Measurements from ENCODE around the gene S100A7. TPM values are rescaled to one million over a fixed set of nuclear protein-coding genes. Genes with fewer than 3 reads are reported as not detected.

Gene S100A7
- total and polyA plus RNA-seq, 9 of the 15 experiments (the other 6 are each of a cell fraction or from before 2014, with no cell fraction given), result not detected

DNA sequence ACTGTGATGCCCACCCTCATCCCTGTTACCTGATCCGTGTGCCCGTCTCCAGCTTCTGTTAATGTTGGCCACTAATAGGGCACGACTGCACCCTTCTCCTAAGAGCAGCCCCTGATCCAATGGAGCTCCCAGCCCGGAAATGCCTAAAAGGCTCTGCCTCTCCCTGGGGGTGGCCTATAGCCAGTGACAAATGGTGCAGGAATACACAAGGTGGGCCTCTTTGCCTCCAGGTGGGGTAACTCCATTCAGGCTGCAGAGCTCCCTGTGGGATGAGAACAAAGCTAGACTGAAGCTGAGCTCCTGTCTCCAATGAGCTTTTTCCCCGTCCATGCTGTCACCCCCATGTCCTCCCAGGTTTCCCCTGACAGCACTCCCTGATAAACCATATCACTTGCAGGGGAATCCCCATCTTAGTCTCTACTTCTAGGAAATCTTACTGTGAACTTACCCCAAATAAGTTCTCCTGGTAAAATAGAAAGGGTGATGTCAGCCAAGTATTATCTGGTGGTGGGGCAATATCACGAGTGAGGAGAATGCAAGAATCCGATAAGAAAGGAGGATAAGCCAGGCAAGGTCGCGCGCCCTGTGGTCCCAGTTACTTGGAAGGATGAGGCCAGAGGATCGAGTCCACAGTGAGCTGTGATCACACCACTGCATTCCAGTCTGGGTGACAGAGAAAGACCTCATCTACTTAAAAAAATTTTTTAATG is 25.6 kb downstream of the S100A7 start (continued):
- TF ChIP-seq, protein P1, sequence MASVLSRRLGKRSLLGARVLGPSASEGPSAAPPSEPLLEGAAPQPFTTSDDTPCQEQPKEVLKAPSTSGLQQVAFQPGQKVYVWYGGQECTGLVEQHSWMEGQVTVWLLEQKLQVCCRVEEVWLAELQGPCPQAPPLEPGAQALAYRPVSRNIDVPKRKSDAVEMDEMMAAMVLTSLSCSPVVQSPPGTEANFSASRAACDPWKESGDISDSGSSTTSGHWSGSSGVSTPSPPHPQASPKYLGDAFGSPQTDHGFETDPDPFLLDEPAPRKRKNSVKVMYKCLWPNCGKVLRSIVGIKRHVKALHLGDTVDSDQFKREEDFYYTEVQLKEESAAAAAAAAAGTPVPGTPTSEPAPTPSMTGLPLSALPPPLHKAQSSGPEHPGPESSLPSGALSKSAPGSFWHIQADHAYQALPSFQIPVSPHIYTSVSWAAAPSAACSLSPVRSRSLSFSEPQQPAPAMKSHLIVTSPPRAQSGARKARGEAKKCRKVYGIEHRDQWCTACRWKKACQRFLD (CRISPR knock-in tag; IDR thresholded peaks at IDR 0.05), result no peak
- TF ChIP-seq HCFC1 (IDR thresholded peaks at IDR 0.05; ENCODE audit: low read depth, low read length) (no peak), ARID2 (IDR thresholded peaks at IDR 0.05) (no peak), CBX1 (IDR thresholded peaks at IDR 0.05; ENCODE audit: low read depth) (no peak), ZNF717 (CRISPR knock-in tag; IDR thresholded peaks at IDR 0.05) (no peak), ZNF175 (CRISPR knock-in tag; IDR thresholded peaks at IDR 0.05; ENCODE audit: low read depth) (no peak), RBM39 (optimal IDR thresholded peaks at IDR 0.05; ENCODE audit: low read depth, low read length) (no peak), POLR3A (IDR thresholded peaks at IDR 0.05; ENCODE audit: borderline replicate concordance, extremely low read depth, insufficient read depth, insufficient read length) (no peak), SMAD1 (IDR thresholded peaks at IDR 0.05; ENCODE audit: low read depth, low read length, partially characterized antibody) (no peak), NCOA1 (IDR thresholded peaks at IDR 0.05; ENCODE audit: low read depth) (0 out of 2 replicates have a peak, but pooled peaks have one; percentile 14), CBX5 (IDR thresholded peaks at IDR 0.05; ENCODE audit: borderline replicate concordance, low read depth) (no peak), SP1 (CRISPR knock-in tag; IDR thresholded peaks at IDR 0.05) (no peak), NFIX (CRISPR knock-in tag; IDR thresholded peaks at IDR 0.05; ENCODE audit: low read depth) (no peak), RFX5 (IDR thresholded peaks at IDR 0.05; ENCODE audit: low read depth, low read length) (no peak), RBFOX2 (IDR thresholded peaks at IDR 0.05; ENCODE audit: low read depth, low read length) (no peak), HNRNPL (IDR thresholded peaks at IDR 0.05; ENCODE audit: low read depth, low read length) (no peak), ZNF507 (tag; conservative IDR thresholded peaks at IDR 0.05) (no peak)
- TF ChIP-seq, protein P2, sequence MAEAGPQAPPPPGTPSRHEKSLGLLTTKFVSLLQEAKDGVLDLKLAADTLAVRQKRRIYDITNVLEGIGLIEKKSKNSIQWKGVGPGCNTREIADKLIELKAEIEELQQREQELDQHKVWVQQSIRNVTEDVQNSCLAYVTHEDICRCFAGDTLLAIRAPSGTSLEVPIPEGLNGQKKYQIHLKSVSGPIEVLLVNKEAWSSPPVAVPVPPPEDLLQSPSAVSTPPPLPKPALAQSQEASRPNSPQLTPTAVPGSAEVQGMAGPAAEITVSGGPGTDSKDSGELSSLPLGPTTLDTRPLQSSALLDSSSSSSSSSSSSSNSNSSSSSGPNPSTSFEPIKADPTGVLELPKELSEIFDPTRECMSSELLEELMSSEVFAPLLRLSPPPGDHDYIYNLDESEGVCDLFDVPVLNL (CRISPR knock-in tag; IDR thresholded peaks at IDR 0.05; ENCODE audit: low read depth), result no peak
- TF ChIP-seq, protein P3, sequence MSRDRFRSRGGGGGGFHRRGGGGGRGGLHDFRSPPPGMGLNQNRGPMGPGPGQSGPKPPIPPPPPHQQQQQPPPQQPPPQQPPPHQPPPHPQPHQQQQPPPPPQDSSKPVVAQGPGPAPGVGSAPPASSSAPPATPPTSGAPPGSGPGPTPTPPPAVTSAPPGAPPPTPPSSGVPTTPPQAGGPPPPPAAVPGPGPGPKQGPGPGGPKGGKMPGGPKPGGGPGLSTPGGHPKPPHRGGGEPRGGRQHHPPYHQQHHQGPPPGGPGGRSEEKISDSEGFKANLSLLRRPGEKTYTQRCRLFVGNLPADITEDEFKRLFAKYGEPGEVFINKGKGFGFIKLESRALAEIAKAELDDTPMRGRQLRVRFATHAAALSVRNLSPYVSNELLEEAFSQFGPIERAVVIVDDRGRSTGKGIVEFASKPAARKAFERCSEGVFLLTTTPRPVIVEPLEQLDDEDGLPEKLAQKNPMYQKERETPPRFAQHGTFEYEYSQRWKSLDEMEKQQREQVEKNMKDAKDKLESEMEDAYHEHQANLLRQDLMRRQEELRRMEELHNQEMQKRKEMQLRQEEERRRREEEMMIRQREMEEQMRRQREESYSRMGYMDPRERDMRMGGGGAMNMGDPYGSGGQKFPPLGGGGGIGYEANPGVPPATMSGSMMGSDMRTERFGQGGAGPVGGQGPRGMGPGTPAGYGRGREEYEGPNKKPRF (IDR thresholded peaks at IDR 0.05; ENCODE audit: low read depth, low read length), result no peak
- TF ChIP-seq, protein P4, sequence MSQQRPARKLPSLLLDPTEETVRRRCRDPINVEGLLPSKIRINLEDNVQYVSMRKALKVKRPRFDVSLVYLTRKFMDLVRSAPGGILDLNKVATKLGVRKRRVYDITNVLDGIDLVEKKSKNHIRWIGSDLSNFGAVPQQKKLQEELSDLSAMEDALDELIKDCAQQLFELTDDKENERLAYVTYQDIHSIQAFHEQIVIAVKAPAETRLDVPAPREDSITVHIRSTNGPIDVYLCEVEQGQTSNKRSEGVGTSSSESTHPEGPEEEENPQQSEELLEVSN (IDR thresholded peaks at IDR 0.05; ENCODE audit: borderline replicate concordance in 1 of 2, extremely low read depth in 1 of 2, insufficient read depth in 1 of 2, insufficient read length in 1 of 2, low read depth in 1 of 2, low read length in 1 of 2, poor library complexity in 1 of 2, severe bottlenecking in 1 of 2), result no peak
- TF ChIP-seq, protein P5, sequence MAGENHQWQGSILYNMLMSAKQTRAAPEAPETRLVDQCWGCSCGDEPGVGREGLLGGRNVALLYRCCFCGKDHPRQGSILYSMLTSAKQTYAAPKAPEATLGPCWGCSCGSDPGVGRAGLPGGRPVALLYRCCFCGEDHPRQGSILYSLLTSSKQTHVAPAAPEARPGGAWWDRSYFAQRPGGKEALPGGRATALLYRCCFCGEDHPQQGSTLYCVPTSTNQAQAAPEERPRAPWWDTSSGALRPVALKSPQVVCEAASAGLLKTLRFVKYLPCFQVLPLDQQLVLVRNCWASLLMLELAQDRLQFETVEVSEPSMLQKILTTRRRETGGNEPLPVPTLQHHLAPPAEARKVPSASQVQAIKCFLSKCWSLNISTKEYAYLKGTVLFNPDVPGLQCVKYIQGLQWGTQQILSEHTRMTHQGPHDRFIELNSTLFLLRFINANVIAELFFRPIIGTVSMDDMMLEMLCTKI (IDR thresholded peaks at IDR 0.05; ENCODE audit: partially characterized antibody), result no peak

Measured in K562 (cell line).